ENCODE data around the gene ARL6IP1. TPM values are rescaled to one million over a fixed set of nuclear protein-coding genes. Genes with fewer than 3 reads are reported as not detected.

Gene ARL6IP1
- total RNA-seq (2014; rRNA removed; shearing (Covaris generic)): 64.1 and 119 TPM in 2 replicates

- DNase-seq (ENCODE audit: low spot score): peak; percentile 99
- in situ Hi-C loops (cut with HindIII; ENCODE audit: low sequenced_read_pairs): loop anchor here (25.0 kb wide), 1 partner anchor 161 kb away; no protein-coding TSS in a partner anchor
These were observed at the start of gene ARL6IP1 for GRCh38 chr16:18801145-18801972. ARL6IP1 (minus strand) TSS chr16:18801549; CDS start chr16:18801466, 83 bp downstream.

GRCh38 chr16:18846416-18846815 is 45.1 kb upstream of the ARL6IP1 start:
- in situ Hi-C loops (cut with HindIII; ENCODE audit: low sequenced_read_pairs): no loop called here
- no peak for DNase-seq (ENCODE audit: low spot score)

- in situ Hi-C loops (cut with HindIII; ENCODE audit: low sequenced_read_pairs): no loop called here
- DNase-seq (ENCODE audit: low spot score): no peak
These were observed 41.2 kb upstream of the ARL6IP1 start for GRCh38 chr16:18842565-18842964.

GRCh38 chr16:18841833-18842525 is 40.6 kb upstream of the ARL6IP1 start:
- no peak for DNase-seq (ENCODE audit: low spot score)
- in situ Hi-C loops (cut with HindIII; ENCODE audit: low sequenced_read_pairs): no loop called here

GRCh38 chr16:18839555-18839954 is 38.2 kb upstream of the ARL6IP1 start:
- in situ Hi-C loops (cut with HindIII; ENCODE audit: low sequenced_read_pairs): no loop called here
- DNase-seq (ENCODE audit: low spot score): no peak

GRCh38 chr16:18836702-18837101 is 35.4 kb upstream of the ARL6IP1 start:
- in situ Hi-C loops (cut with HindIII; ENCODE audit: low sequenced_read_pairs): no loop called here
- no peak for DNase-seq (ENCODE audit: low spot score)

- in situ Hi-C loops (cut with HindIII; ENCODE audit: low sequenced_read_pairs): no loop called here
- DNase-seq (ENCODE audit: low spot score): no peak
These were observed 33.5 kb upstream of the ARL6IP1 start for GRCh38 chr16:18834864-18835263.

- DNase-seq (ENCODE audit: low spot score): peak; percentile 51
- in situ Hi-C loops (cut with HindIII; ENCODE audit: low sequenced_read_pairs): no loop called here
These were observed 32.6 kb upstream of the ARL6IP1 start for GRCh38 chr16:18833707-18834505.

GRCh38 chr16:18832613-18833012 is 31.3 kb upstream of the ARL6IP1 start:
- no peak for DNase-seq (ENCODE audit: low spot score)
- in situ Hi-C loops (cut with HindIII; ENCODE audit: low sequenced_read_pairs): no loop called here

- in situ Hi-C loops (cut with HindIII; ENCODE audit: low sequenced_read_pairs): no loop called here
- DNase-seq (ENCODE audit: low spot score): no peak
These were observed 30.7 kb upstream of the ARL6IP1 start for GRCh38 chr16:18832006-18832405.

- in situ Hi-C loops (cut with HindIII; ENCODE audit: low sequenced_read_pairs): no loop called here
- no peak for DNase-seq (ENCODE audit: low spot score)
These were observed 27.9 kb upstream of the ARL6IP1 start for GRCh38 chr16:18829251-18829650.

GRCh38 chr16:18827890-18828289 is 26.5 kb upstream of the ARL6IP1 start:
- in situ Hi-C loops (cut with HindIII; ENCODE audit: low sequenced_read_pairs): no loop called here
- no peak for DNase-seq (ENCODE audit: low spot score)

GRCh38 chr16:18816286-18816685 is 14.9 kb upstream of the ARL6IP1 start:
- in situ Hi-C loops (cut with HindIII; ENCODE audit: low sequenced_read_pairs): loop anchor here (25.0 kb wide), 1 partner anchor 146 kb away; no protein-coding TSS in a partner anchor

GRCh38 chr16:18811925-18812324 is 10.6 kb upstream of the ARL6IP1 start:
- in situ Hi-C loops (cut with HindIII; ENCODE audit: low sequenced_read_pairs): loop anchor here (25.0 kb wide), 1 partner anchor 150 kb away; no protein-coding TSS in a partner anchor

More at GRCh38 chr16:18816286-18816685, 14.9 kb upstream of the ARL6IP1 start:
- DNase-seq (ENCODE audit: low spot score): no peak

GRCh38 chr16:18809165-18809564 is 7.8 kb upstream of the ARL6IP1 start:
- no peak for DNase-seq (ENCODE audit: low spot score)
- in situ Hi-C loops (cut with HindIII; ENCODE audit: low sequenced_read_pairs): loop anchor here (25.0 kb wide), 1 partner anchor 153 kb away; no protein-coding TSS in a partner anchor

More at GRCh38 chr16:18811925-18812324, 10.6 kb upstream of the ARL6IP1 start:
- no peak for DNase-seq (ENCODE audit: low spot score)

GRCh38 chr16:18805257-18805773 is 4.0 kb upstream of the ARL6IP1 start:
- in situ Hi-C loops (cut with HindIII; ENCODE audit: low sequenced_read_pairs): loop anchor here (25.0 kb wide), 1 partner anchor 157 kb away; no protein-coding TSS in a partner anchor
- no peak for DNase-seq (ENCODE audit: low spot score)

- DNase-seq (ENCODE audit: low spot score): no peak
- in situ Hi-C loops (cut with HindIII; ENCODE audit: low sequenced_read_pairs): loop anchor here (25.0 kb wide), 1 partner anchor 158 kb away; no protein-coding TSS in a partner anchor
These were observed 3.2 kb upstream of the ARL6IP1 start for GRCh38 chr16:18804540-18804939.

- no peak for DNase-seq (ENCODE audit: low spot score)
- in situ Hi-C loops (cut with HindIII; ENCODE audit: low sequenced_read_pairs): loop anchor here (25.0 kb wide), 1 partner anchor 158 kb away; no protein-coding TSS in a partner anchor
These were observed 2.5 kb upstream of the ARL6IP1 start for GRCh38 chr16:18803569-18804462.

All from G401 (cell line).